GM19025 (cell line): ENCODE data around the gene SERPINE3.

Experiments used
- ATAC-seq: cut with Tn5 transposase; IDR thresholded peaks from one replicate; pipeline ENCODE4 v1.9.1; 2021; ENCODE audit warnings: mild to moderate bottlenecking, low read depth, moderate library complexity; ENCODE audit not compliant: unreplicated experiment

SERPINE3 gene

DNA sequence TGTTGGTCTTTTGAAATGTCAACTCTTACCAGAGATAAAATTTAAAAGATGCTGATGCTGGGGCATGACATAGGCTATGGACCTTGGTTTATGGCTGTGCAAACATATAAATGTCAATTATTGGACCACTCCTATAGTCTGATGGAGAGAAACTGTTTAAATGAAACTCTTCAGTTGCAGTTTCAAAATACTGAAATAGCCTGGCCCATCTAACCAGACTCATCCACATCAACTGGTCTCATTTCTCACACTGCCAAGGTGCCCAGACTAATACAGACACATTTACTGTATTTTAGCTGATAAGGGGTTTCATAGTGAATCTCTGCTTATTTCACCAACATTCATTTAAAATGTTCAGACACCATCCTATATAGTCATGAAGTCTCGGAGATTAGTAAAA lies 19.9 kb downstream of the SERPINE3 start:
- no peak for ATAC-seq

GRCh38 chr13:51360489-51360888 lies 21.0 kb downstream of the SERPINE3 start:
- ATAC-seq: no peak

- ATAC-seq: no peak
Measured at GRCh38 chr13:51361106-51361505, 21.6 kb downstream of the SERPINE3 start.

GRCh38 chr13:51363625-51364024 lies 24.1 kb downstream of the SERPINE3 start:
- no peak for ATAC-seq

GRCh38 chr13:51364404-51365008 lies 25.0 kb downstream of the SERPINE3 start:
- no peak for ATAC-seq

DNA sequence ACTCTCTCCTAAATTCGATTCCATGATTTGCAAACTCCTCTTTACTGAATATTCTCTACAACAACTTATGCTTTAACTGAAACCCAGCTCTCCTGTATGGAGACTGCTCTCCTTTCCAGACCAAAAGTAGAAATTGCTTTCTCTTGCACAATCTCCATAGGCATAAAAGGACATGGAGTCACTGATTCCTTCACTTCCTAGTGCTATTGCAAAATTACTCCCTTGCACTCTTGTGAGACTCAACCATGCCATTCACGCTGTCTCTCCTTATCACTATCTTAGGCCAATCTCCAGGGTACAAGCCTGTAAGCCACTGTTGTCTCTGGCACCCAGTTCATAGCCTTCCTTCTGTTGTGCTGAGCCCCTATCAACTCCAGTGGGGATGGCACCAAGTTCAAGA lies 30.6 kb downstream of the SERPINE3 start:
- no peak for ATAC-seq

DNA sequence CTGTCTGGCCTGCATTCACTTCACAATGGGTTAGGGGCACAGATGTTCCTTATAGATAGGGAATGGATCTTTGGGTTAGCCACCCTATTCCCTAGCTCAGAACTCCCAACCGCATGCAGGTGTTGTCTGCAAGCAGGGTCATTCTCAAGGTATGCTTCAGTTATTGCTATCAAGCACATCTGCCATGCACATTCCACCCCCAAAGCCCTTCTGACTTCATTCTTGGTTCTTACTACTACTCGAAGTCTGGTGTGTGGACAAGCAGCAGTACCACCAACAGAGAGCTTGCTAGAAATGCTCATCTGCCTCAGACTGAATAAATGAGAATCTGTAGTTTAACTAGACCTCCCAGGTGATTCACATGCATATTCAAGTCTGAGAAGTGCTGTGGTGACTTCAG lies 31.3 kb downstream of the SERPINE3 start:
- ATAC-seq: no peak

DNA sequence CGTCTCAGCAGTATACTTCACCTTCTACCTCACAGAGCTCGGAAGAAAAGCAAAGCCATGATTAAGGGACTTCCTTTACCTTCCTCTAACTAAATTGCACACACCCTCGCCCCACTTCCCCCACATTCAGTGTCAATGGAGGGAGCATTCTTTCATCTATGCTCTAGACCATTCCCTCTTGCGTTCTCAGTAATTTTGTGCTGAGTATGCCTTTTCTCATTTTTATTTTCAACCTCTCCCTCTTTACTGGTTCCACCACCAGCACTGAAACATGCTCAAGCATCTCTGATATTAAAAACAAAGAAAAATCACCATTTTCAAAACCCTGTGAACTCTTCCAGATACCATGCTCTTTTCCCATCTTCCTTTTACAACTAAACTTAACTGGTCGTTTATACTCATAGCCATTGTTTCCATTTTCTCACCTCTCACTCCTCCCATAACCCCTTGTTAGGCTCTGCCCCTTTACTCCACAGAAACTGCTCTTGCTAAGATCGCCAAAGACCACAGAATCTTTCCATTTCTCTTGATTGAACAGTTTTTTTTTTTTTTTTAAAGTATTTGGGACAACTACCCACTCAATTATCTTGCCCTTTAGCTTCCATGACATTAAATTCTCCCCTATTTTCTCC lies 32.4 kb downstream of the SERPINE3 start:
- no peak for ATAC-seq

- ATAC-seq: no peak
Measured at GRCh38 chr13:51373451-51373850, 34.0 kb downstream of the SERPINE3 start.

DNA sequence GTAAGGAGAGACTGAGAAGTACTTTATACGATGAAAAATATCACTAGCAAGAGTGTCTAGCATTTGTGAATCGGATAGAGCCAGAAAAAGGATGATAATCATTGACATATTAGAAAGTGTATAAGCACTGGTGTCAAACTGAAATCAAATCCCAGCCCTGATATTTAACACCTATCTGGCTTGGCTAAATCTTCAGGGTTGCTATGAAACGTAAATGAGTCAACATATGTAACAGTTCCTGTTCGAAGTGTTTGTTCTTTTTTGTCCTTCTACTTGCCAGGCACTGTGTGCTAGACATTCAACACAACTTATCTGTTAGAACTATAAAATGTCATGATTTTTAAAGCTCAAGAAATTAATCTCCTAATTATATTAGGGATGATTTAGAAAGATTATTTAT lies 40.8 kb downstream of the SERPINE3 start:
- ATAC-seq: no peak

DNA sequence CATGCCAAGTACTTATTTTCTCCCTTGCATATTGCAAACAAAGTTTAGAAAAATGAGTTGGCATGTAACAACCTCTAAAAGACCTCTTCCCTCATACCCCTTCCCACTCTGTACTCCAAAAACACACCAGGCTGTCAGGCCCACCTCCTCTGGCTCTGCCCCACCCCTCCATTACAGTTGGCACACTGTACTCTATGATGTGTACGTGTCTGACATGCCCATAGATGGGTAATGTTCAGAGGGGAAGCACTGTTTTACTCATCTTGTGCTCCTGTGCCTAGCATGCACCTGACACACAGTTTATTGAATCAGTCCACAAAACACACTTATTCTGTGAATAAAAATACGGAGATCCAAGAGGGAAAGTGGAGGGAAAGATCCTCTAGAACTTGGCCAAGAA lies 45.6 kb downstream of the SERPINE3 start:
- no peak for ATAC-seq

DNA sequence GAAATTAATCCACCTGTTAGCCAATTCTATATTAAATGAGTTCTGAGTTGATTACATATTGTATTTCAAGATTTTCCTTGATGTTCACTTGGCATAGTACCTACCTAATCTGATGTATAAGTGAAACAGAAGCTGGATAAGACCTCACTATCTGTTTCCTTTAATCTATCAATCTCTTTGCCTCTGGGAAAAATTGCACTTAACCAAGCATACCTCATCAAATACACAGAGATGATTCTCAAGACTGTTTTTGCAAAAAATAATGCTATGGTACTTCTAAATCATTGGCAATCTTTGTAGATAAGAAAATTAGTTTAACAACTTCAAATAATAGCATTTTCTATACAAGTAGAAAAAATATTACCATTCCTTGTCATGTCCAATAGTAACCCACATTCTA lies 55.2 kb downstream of the SERPINE3 start:
- no peak for ATAC-seq

- no peak for ATAC-seq
Measured at GRCh38 chr13:51396352-51396751, 56.9 kb downstream of the SERPINE3 start.

GRCh38 chr13:51397262-51397941 lies 57.9 kb downstream of the SERPINE3 start:
- ATAC-seq: no peak

- ATAC-seq: no peak
Measured at GRCh38 chr13:51405176-51405575, 65.7 kb downstream of the SERPINE3 start.

GRCh38 chr13:51412431-51412830 lies 72.9 kb downstream of the SERPINE3 start:
- no peak for ATAC-seq
